SK-N-MC (cell line): ENCODE measurements around the gene YWHAB.

Experiments used
- EZH2 ChIP-seq: fragments of 200-600 bp; sonication (generic); IDR thresholded peaks from one replicate; pipeline ENCODE4 v1.6.1; 2017; ENCODE audit warnings: antibody characterized with exemption
- FOXP2 ChIP-seq: optimal IDR thresholded peaks from 2 replicates; pipeline ENCODE3; 2011; ENCODE audit warnings: mild to moderate bottlenecking, moderate library complexity; ENCODE audit not compliant: insufficient read depth; ENCODE audit errors: extremely low read length, control extremely low read depth
- POLR2AphosphoS5 ChIP-seq: IDR thresholded peaks from 2 replicates; pipeline ENCODE4 v1.6.1; 2012; ENCODE audit warnings: mild to moderate bottlenecking, low read depth, low read length, borderline replicate concordance

DNA sequence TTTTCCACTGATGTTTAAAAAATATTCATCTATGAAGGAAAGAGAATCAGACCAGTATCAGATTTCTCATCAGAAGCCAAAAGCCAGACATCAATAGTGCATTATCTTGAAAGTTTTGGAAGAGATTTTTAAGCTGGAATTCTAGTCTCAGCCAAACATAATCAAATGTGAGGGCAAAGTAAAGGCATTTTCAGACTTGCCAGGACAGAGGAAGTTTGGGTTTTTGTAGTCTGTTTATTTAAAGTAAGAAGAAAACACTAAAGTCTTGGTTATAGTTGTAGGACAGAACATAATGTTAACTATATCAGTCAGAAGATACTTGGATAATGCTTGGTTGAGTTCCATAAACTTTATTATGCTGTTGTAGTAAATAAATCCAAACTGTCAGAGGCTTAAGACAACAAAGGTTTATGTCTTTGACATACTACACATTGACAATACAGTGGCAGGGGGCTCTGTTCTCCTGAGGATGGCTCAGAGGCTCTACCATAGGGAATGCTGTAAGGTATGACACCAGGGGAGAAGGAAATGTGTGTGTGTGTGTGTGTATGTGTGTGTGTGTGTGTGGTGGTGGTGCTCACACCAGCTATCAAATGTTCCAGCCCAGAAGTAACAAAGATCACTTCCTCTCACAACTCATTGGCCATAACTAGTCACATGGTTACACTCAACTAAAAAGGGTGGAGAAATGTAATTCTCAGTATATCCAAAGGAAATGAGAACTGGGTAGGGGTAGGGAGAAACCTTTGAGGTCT is 26.7 kb upstream of the YWHAB start:
- TF ChIP-seq EZH2 (no peak), FOXP2 (no peak), POLR2AphosphoS5 (no peak)
